NCI-H146 treated with DMSO at 0.1 percent for 48 hours (cell line): ENCODE data around the gene CLCN7.

ENCODE experiments used
- DNase-seq: peaks from one replicate; lab custom pipeline; 2025; ENCODE audit not compliant: unreplicated experiment; lab: John Stamatoyannopoulos, UW

CLCN7 gene

DNA sequence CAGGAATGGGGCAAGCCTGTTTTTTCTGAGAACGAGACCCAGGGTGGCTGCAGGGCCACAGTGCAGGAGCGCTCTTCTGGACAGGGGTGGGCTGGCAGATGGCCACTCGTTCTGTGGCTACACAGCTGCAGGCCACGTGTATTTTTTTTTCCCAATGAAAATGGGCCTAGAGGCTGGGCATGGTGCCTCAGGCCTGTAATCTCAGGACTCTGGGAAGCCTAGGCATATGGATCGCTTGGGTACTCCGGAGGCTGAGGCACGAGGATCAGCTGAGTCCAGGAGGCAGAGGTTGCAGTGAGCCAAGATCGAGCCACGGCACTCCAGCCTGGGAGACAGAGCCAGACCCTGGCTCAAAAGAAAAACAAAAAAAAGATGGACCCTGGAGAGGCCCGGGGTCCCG, 67.1 kb downstream of the CLCN7 start:
- DNase-seq = no peak

DNA sequence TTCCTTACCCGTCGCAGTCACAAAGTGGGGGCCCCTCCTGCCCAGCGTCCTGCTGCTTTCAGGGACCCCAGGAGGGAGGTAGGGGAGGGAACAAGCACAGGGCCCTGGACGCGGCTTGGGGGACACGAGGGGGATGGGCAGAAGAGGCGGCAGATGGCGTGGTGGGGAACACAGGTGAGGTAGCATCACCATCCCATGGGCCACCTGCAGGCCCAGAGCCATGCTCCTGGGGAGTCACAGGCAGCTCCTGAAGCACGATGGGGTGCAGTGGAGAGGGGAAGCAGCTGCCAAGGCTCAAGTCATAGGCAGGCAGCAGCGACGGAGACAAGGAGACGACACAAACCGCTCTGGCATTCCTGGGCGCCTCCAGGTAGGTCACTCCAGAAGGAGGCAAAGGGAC, 71.1 kb downstream of the CLCN7 start:
- DNase-seq = no peak

DNA sequence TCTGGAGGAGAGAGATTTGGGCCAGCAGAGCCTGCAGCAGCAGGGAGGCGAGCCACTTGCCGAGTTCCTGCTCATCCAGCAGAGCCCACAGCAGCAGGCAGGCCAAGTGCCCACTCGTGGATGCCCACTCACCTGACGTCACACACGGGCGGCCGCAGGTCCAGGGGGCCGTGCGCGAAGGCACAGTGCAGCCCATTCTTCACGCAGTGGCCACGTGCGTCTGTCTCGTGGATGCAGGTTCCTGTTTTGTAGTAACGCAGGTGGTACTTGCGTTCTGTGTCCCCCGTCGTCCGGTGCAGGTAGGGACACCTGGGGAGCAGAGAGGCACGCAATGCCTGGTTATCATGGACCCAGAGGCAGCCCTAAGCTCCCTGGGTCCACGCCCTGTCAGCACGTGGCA, 71.8 kb downstream of the CLCN7 start:
- DNase-seq = no peak

DNA sequence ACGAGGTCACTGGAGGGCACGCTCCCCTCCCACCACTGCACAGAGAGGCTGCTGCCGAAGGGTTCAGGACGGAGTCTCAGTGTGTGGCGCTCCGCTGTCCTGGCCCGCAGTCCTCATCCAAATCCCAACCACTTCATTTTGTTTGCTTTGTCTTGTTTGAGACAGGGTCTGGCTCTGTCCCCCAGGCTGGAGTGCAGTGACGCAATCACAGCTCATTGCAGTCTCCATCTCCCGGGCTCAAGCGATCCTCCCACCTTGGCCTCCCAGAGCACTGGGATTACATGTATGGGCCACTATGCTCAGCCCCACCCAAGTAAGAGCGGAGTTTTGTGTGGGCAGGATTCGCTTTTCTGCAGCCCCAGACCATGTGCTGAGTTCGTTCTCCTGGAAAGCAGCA, 73.1 kb downstream of the CLCN7 start:
- no peak for DNase-seq

DNA sequence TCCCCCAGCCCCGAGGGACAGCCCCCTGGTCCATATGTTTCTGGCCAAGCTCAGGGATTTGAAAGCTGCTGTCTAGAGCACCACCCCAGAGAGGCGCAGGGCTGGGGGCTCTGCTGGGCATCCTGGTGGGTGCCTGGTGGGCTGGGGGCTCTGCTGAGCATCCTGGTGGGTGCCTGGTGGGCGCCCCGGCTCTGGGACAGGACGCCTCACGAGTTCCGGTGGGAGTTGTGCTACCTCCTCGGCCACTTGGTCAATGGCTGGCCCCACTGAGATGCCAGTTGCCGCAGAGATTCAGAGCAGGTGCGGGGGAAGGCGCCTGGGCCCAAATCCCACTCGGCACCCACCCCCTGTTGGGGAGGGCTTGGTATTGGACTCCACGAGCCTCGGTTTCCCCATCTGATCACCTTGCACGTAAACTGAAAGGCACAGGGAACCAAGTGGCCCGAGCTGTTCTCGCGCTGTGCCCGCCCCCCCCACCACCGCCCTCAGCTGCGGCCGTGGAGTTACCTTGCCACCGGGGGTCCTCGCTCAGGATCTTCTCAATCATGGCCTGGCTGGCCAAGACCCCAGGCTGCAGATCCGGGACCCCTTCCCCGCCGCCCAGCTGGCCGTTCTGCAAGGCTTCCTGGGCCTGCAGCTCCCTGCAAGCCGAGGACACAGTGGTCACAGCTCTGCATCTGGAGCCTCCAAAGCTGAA, 73.6 kb downstream of the CLCN7 start:
- no peak for DNase-seq

DNA sequence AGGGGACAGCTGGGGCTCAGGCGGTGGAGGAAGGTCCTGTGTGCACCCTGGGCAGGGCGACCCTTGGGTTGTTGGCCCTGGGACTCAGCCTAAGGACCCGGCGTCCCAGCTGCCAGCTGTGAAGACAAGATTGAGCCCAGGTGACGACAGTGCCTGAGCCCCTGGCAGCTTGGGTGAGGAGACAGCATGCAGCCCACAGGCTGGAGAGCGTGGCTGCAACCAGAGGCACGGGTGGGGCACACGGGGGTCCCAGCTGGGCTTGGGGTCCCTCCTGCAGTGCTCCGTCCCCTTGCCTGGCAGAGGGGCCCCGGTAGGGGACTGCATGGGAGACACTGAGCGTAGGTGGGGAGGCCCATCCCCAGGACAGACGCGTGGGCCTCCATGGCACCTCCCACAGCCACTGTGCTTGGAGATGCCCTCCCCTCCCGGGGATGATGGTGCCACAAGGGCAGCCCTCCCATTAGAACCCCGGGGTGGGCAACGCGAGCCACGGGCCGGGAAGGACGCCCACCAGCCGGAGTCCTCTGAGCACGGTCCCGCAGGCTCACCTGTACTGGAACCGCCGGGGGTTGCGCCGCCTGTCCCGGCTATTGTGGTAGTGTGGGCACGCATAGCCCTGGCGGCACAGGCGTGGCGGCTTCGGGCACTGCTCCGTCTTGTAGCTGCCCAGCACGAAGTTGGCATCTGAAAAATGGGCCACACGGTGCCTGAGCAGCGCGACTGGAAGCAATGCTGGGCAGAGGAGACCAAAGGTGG, 75.8 kb downstream of the CLCN7 start:
- DNase-seq = no peak

DNA sequence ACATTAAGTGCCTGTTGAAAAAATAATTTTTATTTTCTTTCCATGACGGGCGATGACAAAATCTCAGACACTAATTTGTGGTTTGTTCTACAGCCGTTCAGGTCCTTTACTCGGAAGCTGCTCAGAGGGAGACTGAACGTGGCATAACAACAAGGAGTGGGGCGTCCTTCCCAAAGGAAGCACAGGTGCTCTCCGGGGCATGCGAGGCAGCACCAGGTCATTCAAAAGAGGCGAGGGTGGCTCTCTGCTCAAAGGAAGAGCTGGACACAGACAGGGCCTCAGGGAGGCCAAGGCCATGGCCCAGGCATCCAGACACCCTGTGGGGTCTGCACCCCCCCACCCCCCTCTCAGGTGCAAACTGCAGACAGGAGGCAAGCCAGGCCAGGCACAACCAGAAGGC, 76.5 kb downstream of the CLCN7 start:
- DNase-seq = no peak

DNA sequence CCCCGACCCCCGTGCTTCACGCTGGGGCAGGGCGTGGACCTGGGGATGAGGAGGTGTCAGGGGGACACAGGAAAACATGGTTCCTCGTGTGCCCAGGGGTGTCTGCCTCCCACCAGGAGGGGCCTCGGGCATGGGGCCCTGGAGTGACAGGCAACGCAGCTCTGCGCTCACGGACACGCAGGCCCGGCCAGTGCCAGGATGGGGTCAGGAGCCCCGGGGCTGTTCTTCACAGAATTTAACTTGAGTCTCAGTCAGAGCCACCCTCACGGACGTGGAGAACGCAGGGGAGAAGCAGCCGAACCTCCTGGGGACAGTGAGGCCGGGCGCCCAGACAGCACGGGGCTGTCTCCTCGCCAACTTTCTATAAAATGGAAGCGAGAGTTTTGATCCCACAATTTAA, 77.0 kb downstream of the CLCN7 start:
- no peak for DNase-seq

DNA sequence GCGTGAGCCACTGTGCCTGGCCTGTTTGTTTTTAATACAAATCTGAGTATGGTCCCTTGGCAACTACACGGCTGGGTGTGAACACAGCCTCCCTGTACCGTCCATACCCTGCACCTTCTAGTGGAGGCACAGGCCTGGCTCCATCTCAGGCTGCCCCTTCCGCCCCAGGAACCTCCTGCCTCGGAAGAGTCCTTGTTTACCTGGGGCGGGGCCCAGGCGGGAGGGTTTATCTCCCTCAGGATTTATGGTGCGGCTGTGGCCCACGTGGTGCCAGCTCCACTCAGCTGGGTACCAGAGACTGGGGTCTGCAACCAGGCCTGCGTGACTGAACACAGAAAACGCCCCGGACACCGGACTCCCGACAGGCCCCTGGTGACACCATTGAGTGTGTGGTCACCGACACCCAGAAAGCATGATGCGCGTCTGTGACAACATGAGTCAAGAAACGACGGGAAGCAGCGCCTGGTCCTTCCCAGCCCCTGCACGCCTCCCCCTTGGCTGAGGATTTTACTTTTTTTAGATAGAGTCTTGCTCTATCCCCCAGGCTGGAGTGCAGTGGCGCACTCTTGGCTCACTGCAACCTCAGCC, 79.3 kb downstream of the CLCN7 start:
- no peak for DNase-seq
